Hepatocyte (in vitro differentiated cells): Measurements from ENCODE around the gene ATG14.

ENCODE experiments used
- EZH2 ChIP-seq: fragments of 200-600 bp; sonication (generic); IDR thresholded peaks from 2 replicates; pipeline ENCODE4 v1.6.1; 2016; ENCODE audit warnings: antibody characterized with exemption, mild to moderate bottlenecking, borderline replicate concordance
- EZH2phosphoT487 ChIP-seq: fragments of 200-600 bp; sonication (generic); IDR thresholded peaks from one replicate; pipeline ENCODE4 v1.6.1; 2018; ENCODE audit warnings: antibody characterized with exemption, mild to moderate bottlenecking, low read depth, moderate library complexity; ENCODE audit not compliant: unreplicated experiment, severe bottlenecking
- TF ChIP-seq, protein P1 (sequence below): fragments of 200-600 bp; sonication (generic); IDR thresholded peaks from 2 replicates; pipeline ENCODE4 v1.5.1; 2016; ENCODE audit warnings: antibody characterized with exemption, mild to moderate bottlenecking; ENCODE audit not compliant: poor library complexity

DNA sequence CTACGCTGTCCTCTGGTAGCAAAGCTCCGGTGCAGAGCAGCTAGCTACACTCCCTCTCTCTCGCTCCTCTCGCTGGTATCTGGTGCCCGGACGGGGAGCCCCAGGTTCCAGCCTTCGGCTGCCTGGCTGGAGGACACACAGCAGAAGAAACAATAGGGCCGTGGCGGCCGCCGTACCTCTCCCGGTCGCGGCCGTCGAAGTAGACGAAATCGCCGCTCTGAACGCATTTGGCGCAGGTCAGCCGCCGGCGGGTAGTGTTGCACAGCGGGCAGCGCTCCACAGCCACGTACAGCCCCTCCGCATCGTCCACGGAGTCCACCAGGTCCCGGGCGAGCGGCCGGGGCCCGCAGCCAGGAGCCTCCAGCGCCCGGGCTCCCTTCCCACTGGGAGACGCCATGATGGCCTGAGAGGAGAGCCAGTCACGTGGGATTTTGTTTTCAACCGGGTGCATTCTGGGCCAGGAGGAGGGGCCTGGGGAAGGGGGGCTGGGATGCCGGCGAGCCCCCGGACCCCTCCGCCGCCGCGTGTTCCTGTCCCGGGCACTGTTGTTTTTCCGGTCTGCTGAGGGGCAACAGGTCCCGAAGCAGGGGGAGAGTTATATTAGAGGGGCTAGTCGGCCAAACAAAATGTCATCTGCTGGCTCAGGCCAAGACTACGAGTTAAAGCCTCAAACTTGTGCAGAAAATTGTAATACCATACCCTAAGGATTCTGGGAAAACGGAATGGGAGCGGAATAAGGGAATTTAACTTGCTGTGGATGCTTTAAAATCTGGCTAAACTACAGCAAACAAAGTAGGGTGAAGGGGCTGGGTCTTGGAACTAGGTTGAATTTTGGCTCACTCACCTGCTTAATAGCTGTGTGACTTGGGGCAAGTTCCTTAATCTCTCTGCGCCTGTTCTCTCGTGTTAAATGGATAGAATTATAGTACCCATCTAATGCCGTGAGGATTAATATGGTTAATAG, at the start of gene ATG14:
- TF ChIP-seq, protein P1, sequence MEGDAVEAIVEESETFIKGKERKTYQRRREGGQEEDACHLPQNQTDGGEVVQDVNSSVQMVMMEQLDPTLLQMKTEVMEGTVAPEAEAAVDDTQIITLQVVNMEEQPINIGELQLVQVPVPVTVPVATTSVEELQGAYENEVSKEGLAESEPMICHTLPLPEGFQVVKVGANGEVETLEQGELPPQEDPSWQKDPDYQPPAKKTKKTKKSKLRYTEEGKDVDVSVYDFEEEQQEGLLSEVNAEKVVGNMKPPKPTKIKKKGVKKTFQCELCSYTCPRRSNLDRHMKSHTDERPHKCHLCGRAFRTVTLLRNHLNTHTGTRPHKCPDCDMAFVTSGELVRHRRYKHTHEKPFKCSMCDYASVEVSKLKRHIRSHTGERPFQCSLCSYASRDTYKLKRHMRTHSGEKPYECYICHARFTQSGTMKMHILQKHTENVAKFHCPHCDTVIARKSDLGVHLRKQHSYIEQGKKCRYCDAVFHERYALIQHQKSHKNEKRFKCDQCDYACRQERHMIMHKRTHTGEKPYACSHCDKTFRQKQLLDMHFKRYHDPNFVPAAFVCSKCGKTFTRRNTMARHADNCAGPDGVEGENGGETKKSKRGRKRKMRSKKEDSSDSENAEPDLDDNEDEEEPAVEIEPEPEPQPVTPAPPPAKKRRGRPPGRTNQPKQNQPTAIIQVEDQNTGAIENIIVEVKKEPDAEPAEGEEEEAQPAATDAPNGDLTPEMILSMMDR = no peak
- TF ChIP-seq EZH2 (no peak), EZH2phosphoT487 (no peak)
